ENCODE measurements around the gene ARID1B.

GRCh38 chr6:156890627-156891314, 113.6 kb downstream of the ARID1B start:
- no peak for TF ChIP-seq EZH2phosphoT487 (IDR thresholded peaks at IDR 0.05; ENCODE audit: low read length)
- no peak for TF ChIP-seq CTCF (IDR thresholded peaks at IDR 0.05; ENCODE audit: low read length)

Measured in MM.1S (cell line).